AG09319 (cell line): Measurements from ENCODE around the gene ACKR3.

ENCODE experiments used
- DNase-seq: peaks from one replicate; pipeline ENCODE4 v3.0.0-alpha.2; 2010; ENCODE audit warnings: low read depth; ENCODE audit errors: extremely low read depth
- CTCF ChIP-seq: IDR thresholded peaks from 2 replicates; pipeline ENCODE4 v1.5.1; 2011; ENCODE audit warnings: low read depth, mild to moderate bottlenecking, inconsistent platforms, low read length, moderate library complexity

The ACKR3 gene

GRCh38 chr2:236605345-236605734, 35.7 kb downstream of the ACKR3 start:
- TF ChIP-seq CTCF: no peak
- DNase-seq: no peak

GRCh38 chr2:236606023-236606422, 36.4 kb downstream of the ACKR3 start:
- TF ChIP-seq CTCF: no peak
- DNase-seq: no peak

GRCh38 chr2:236607471-236608187, 38.0 kb downstream of the ACKR3 start:
- DNase-seq: no peak
- TF ChIP-seq CTCF: no peak; the same call in none of the 2 replicates

GRCh38 chr2:236608188-236608525, 38.5 kb downstream of the ACKR3 start:
- DNase-seq: no peak
- no peak for TF ChIP-seq CTCF

- TF ChIP-seq CTCF: no peak
- no peak for DNase-seq
Measured at GRCh38 chr2:236608710-236609109, 39.1 kb downstream of the ACKR3 start.

GRCh38 chr2:236610991-236611821, 41.6 kb downstream of the ACKR3 start:
- peak; percentile 38 for DNase-seq
- TF ChIP-seq CTCF: no peak

GRCh38 chr2:236612737-236613136, 43.1 kb downstream of the ACKR3 start:
- no peak for TF ChIP-seq CTCF
- DNase-seq: no peak
